Esophagus squamous epithelium (tissue), 5 donors: ENCODE results near the gene TBL1Y. TPM values are rescaled to one million over a fixed set of nuclear protein-coding genes. Genes with fewer than 3 reads are reported as not detected.

Experiments used
- DNase-seq: peaks from one replicate; lab custom pipeline; 2025; lab: John Stamatoyannopoulos, UW
- H3K27ac ChIP-seq, 4 donors: fragments of 200-600 bp; sonication (generic); one replicate each; pipeline ENCODE4 v1.5.1; 2016 to 2019; ENCODE audit warnings: mild to moderate bottlenecking in 1 of 4
- H3K27me3 ChIP-seq, 4 donors: fragments of 200-600 bp; sonication (generic); 1 replicate in 3 of 4; 2 replicates in 1 of 4; pipeline versions ENCODE4 v1.5.1 to v1.6.0; 2017 to 2021; ENCODE audit warnings: antibody characterized with exemption in 1 of 4
- H3K36me3 ChIP-seq, 3 donors: fragments of 200-600 bp; sonication (generic); one replicate each; pipeline ENCODE4 v1.5.1; 2016 to 2019
- H3K4me1 ChIP-seq, 3 donors: fragments of 200-600 bp; sonication (generic); one replicate each; pipeline ENCODE4 v1.5.1; 2017 to 2019
- H3K4me3 ChIP-seq, 4 donors: fragments of 200-600 bp; sonication (generic); 1 replicate in 3 of 4; 2 replicates in 1 of 4; pipeline ENCODE4 v1.5.1; 2016 to 2019; ENCODE audit warnings: mild to moderate bottlenecking in 2 of 4, moderate library complexity in 1 of 4
- H3K9me3 ChIP-seq, 3 donors: fragments of 200-600 bp; sonication (generic); one replicate each; pipeline ENCODE4 v1.5.1; 2016 to 2019
- CTCF ChIP-seq, 6 experiments: fragments of 450-650 bp in 4 of 6; fragments of 200-600 bp in 2 of 6; sonication (generic) in 2 of 6; IDR thresholded peaks; one replicate each; pipeline ENCODE4 v1.5.1; 2016 to 2019; ENCODE audit warnings: antibody characterized with exemption in 6 of 6, mild to moderate bottlenecking in 4 of 6, moderate library complexity in 4 of 6
- POLR2A ChIP-seq, 4 donors: fragments of 450-650 bp; IDR thresholded peaks; one replicate each; pipeline ENCODE4 v1.6.1; 2017; ENCODE audit warnings: antibody characterized with exemption in 4 of 4, mild to moderate bottlenecking in 4 of 4, moderate library complexity in 3 of 4
- WGBS, 2 donors: methylation state at CpG; one replicate each; pipeline ENCODE4 v1.1.5; 2018; 5-methylcytosine and 5-hydroxymethylcytosine counted together
- intact Hi-C: fragments of 100-400 bp; cut with DNase I; formaldehyde crosslinking; loops from one replicate; pipeline ENCODE4 v1.15.0; 2022
- total RNA-seq, 4 donors: library from RNA; depleted of rRNA; stranded (reverse); fragments of >200 nt; gene quantifications; one replicate each; pipeline ENCODE4 v1.1.0, GENCODE V29; 2016
- donor health status: DM: yes; HTN: yes; CAD: no.

Gene TBL1Y
- total RNA-seq, 4 donors from 2014 or later = 1.3 to 1.5 TPM; not detected in 2

- no peak for DNase-seq
- TF ChIP-seq CTCF (IDR thresholded peaks at IDR 0.05) (no peak), POLR2A (IDR thresholded peaks at IDR 0.05) (no peak)
- no peak overlapping the region for H3K27ac ChIP-seq
- no peaks in the 10 kb centered on the region for H3K36me3 ChIP-seq
- H3K27me3 ChIP-seq = no peaks in the 10 kb centered on the region
- H3K4me3 ChIP-seq = no peak overlapping the region
- no peaks in the 10 kb centered on the region for H3K4me1 ChIP-seq
- no CpG with 5 or more reads among the region's 4 CpGs for WGBS, 2 donors
- no peaks in the 10 kb centered on the region for H3K9me3 ChIP-seq
- intact Hi-C loops = no loop called here
Observed at GRCh38 chrY:6928265-6928664, 17.8 kb downstream of the TBL1Y start.

DNA sequence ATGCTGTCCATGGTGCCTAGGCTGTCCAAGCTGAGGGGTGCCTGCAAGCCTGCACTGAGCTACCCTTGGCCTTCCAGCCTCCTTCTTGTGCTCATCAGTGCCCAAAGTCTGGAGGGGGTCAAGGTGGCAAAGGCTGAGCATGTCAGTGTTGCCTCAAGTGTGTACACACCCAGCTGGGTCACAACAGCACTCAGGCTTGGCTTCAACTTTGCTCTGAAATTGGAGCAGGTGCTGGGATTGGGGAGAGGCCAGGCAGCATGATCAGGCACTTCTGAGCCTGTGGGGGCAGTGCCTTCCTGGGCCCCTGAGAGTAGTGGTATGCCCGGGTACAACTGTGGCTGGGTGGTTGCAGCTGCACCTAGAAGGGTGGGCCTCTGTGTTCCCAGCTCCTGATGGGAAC lies 18.7 kb downstream of the TBL1Y start:
- TF ChIP-seq POLR2A (IDR thresholded peaks at IDR 0.05) (no peak), CTCF (IDR thresholded peaks at IDR 0.05) (no peak)

GRCh38 chrY:6931779-6932396 lies 21.4 kb downstream of the TBL1Y start:
- 76% methylated on average over 4 of the region's 4 CpGs; no CpG with 5 or more reads in 1 of the 2 donors for WGBS, 2 donors
- TF ChIP-seq POLR2A (IDR thresholded peaks at IDR 0.05) (no peak), CTCF (IDR thresholded peaks at IDR 0.05) (no peak)

More for the DNA sequence above, 18.7 kb downstream of the TBL1Y start:
- H3K4me1 ChIP-seq = no peaks in the 10 kb centered on the region
- no peaks in the 10 kb centered on the region for H3K9me3 ChIP-seq
- intact Hi-C loops = no loop called here
- no peak for DNase-seq
- no CpG with 5 or more reads among the region's 1 CpG for WGBS, 2 donors
- H3K4me3 ChIP-seq = no peak overlapping the region
- no peak overlapping the region for H3K27ac ChIP-seq
- H3K27me3 ChIP-seq = no peaks in the 10 kb centered on the region
- H3K36me3 ChIP-seq = no peaks in the 10 kb centered on the region

DNA sequence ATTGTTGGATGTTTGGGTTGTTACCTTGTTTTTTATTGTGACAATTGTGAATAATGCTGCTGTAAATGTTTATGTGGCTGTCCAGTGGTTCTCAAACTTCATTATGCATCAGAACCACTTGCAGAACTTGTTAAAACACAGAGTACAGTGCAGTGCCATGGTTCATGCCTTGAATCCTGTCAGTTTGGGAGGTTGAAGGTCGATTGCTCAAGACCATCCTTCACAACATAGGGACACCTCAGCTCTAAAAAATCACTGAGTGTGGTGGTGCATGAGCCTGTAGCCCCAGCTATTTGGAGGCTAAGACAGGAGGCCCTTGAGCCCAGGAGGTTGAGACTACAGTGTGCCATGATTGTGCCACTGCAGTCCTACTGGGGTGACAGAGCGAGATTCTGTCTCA lies 25.0 kb downstream of the TBL1Y start:
- Histone ChIP-seq H3K9me3 (no peaks in the 10 kb centered on the region), H3K4me1 (no peaks in the 10 kb centered on the region), H3K27me3 (no peaks in the 10 kb centered on the region), H3K27ac (no peak overlapping the region), H3K4me3 (no peak overlapping the region), H3K36me3 (no peaks in the 10 kb centered on the region)
- intact Hi-C loops = no loop called here
- WGBS, 2 donors = 100% methylated on average over 1 of the region's 2 CpGs; no CpG with 5 or more reads in 1 of the 2 donors
- TF ChIP-seq CTCF (IDR thresholded peaks at IDR 0.05) (no peak), POLR2A (IDR thresholded peaks at IDR 0.05) (no peak)
- no peak for DNase-seq

More at GRCh38 chrY:6931779-6932396, 21.4 kb downstream of the TBL1Y start:
- intact Hi-C loops = no loop called here
- Histone ChIP-seq H3K36me3 (no peaks in the 10 kb centered on the region), H3K4me1 (no peaks in the 10 kb centered on the region), H3K9me3 (no peaks in the 10 kb centered on the region), H3K27me3 (no peaks in the 10 kb centered on the region), H3K27ac (no peak overlapping the region), H3K4me3 (no peak overlapping the region)
- DNase-seq = no peak

GRCh38 chrY:6947695-6948094 lies 37.2 kb downstream of the TBL1Y start:
- Histone ChIP-seq H3K4me1 (peaks cover 0 to 11% (median 0%) of the 10 kb centered on the region in 3 donors), H3K27ac (no peak overlapping the region), H3K36me3 (no peaks in the 10 kb centered on the region), H3K4me3 (no peak overlapping the region), H3K27me3 (no peaks in the 10 kb centered on the region), H3K9me3 (no peaks in the 10 kb centered on the region)
- no peak for DNase-seq
- intact Hi-C loops = no loop called here
- TF ChIP-seq POLR2A (IDR thresholded peaks at IDR 0.05) (no peak), CTCF (IDR thresholded peaks at IDR 0.05) (peak in 2 of 6 experiments; percentile 25 to 37)
